OCI-LY3 (cell line): ENCODE data around the gene ITLN1.

Experiments used
- EZH2phosphoT487 ChIP-seq: fragments of 200-600 bp; shearing (Covaris generic); IDR thresholded peaks from 2 replicates; pipeline ENCODE4 v1.6.1; 2018; ENCODE audit warnings: antibody characterized with exemption, mixed run types, low read depth
- TF ChIP-seq, protein P1 (sequence below): fragments of 200-600, 300-600 bp; sonication (generic); IDR thresholded peaks from 2 replicates; pipeline ENCODE4 v1.5.1; 2014; ENCODE audit warnings: antibody characterized with exemption, low read length, low read depth

DNA sequence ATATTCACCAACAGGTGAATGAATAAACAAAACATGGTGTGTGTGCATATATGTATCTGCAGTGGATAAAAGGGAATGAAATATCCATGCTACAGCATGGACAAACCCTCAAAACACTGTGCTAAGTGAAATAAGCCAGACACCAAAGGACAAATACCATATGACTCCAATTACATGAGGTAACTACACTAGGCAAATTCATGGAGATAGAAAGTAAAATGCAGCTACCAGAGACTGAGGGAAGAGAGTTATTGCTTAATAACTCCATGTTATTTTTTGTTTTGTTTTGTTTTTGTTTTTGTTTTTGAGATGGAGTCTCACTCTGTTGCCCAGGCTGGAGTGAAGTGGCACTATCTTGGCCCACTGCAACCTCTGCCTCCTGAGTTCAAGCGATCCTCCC lies 2.4 kb downstream of the ITLN1 start:
- TF ChIP-seq, protein P1, sequence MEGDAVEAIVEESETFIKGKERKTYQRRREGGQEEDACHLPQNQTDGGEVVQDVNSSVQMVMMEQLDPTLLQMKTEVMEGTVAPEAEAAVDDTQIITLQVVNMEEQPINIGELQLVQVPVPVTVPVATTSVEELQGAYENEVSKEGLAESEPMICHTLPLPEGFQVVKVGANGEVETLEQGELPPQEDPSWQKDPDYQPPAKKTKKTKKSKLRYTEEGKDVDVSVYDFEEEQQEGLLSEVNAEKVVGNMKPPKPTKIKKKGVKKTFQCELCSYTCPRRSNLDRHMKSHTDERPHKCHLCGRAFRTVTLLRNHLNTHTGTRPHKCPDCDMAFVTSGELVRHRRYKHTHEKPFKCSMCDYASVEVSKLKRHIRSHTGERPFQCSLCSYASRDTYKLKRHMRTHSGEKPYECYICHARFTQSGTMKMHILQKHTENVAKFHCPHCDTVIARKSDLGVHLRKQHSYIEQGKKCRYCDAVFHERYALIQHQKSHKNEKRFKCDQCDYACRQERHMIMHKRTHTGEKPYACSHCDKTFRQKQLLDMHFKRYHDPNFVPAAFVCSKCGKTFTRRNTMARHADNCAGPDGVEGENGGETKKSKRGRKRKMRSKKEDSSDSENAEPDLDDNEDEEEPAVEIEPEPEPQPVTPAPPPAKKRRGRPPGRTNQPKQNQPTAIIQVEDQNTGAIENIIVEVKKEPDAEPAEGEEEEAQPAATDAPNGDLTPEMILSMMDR = no peak
- no peak for TF ChIP-seq EZH2phosphoT487
